ENCODE measurements around the gene ELK3.

ELK3 gene

DNA sequence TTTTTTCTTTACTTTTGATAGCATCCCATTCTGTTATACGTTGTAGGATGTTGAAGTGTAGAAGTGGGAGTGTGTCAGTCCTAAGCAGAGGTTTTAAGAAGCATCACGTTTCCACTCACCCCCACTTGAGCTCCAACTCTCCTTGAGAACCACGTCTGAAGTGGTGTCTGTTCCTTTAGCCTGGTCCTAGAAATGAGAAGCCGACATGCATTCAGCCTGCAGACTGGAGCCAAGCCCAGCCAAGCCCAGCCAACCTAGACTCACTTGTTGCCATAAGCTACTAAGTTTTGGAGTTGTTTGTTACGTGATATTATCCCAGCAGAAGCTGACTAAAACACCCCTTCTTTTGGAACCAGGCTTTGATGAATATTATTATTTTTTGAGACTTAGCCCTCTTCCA is 4.4 kb upstream of the ELK3 start:
- no peak for DNase-seq

DNA sequence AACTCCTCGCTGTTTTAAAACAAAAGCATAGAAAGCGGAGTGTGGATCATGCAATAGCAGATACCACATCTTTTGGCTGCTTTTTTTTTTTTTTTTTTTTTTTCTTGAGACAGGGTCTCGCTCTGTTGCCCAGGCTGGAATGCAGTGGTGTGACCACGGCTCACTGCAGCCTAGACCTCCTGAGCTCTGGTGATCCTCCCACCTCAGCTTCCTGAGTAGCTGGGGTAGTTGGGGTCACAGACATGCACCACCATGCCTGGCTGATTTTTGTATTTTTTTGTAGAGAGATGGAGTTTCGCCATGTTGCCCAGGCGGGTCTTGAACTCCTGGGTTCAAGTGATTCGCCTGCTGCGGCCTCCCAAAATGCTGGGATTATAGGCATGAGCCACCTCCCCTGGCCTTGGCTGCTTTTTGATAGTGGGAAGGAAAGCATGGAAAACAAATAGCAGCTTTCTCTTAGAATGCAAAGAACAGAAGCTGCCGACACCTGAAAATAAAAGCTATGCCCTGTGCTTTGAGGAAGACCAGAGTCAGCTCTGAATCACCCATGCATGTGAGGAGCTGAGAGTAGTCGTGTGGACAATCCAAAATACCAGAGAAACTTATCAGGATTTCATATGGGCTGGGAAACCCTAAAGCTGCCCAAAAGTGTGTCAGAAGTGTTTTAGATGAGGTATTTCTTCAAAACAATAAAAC is 3.6 kb upstream of the ELK3 start:
- no peak for DNase-seq

DNA sequence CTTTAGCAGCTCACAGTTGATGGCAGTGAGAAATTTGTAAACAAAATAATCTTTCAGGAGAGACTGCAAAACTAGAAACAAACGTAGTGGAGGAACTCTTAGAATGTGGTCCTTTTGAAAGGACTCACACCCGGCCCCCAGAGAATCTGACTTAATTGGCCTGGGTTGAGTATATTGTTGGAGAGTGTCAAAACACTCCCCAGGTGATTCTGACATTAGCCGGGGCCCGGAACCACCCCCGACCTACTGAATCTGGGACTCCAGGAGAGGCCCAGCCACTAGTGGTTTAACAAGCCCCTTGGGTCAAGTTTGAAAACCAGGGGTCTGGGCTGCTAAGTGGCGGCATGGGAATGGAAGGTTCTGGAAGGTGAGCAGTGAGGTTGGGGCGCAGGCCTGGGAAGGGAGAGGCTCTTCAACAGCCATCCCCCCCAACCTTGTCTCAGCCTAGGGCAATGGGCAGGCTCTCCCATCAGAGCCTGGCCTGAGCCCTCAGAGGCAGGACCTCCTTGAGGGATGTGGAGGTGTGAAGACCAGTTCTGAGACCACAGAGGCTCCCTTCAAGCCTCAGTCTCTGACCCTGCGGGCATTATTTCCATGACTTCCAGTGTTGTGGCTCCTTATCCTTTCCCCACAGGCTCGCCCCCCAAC is 1.1 kb upstream of the ELK3 start:
- no peak for DNase-seq

DNA sequence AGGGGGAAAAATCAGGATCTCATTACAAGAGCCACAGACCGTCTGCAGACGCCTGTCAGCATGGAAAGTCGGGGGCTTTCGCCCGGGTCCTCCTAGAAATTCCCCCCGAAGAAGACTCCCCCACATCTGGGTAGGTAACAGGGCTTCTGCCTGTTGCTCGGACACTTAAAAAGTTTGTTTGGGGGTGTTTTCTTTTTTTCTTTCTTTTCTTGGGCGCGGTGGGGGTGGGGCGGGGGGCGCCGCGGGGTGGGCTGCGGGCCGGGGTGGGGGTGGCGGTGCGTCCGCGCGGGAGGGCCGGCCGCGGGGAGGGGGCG is 358 bp downstream of the ELK3 start:
- no peak for DNase-seq

DNA sequence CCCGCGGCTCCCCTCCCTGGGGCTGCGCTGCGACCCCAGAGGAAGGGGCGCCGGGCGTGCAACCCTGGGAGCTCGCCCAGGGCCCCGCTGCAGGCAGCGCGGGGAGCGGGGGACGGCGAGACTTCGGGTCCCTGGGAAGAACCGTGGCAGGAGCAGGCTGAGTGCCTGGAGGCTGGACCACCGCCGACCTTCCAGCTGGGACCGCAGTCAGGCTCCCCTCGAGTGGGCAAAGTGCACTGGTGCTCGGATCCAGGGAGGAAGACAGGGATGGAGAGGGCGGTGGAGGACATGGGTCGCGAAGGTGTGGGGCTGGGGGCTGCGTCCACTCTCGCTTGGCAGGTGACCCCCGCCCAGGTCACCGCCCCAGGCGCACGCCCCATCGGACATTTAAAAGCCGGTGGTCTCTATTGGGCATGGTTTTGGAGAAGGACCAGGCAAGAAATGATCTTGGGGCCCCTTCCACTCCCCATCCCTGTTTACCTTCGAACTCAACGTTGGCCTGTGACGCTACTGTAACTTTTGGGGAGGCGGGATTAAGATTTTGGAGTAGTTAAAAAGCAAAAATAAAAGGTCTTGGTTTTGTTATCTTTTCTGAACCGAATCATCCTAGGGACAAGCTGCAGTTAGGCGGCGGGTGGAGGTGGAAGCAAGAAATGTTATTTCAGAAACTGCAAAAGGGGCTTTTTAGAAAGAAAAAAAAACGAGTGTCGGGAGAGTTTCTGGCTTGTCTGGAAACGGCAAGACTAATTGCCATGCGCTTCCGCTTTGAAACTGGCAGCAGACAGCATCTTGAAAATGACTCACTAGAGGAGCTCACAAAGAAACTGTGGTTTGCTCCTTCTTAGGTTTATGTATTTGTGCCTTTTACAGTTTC is 1.0 kb downstream of the ELK3 start:
- peak; percentile 49 to 58 for DNase-seq

DNA sequence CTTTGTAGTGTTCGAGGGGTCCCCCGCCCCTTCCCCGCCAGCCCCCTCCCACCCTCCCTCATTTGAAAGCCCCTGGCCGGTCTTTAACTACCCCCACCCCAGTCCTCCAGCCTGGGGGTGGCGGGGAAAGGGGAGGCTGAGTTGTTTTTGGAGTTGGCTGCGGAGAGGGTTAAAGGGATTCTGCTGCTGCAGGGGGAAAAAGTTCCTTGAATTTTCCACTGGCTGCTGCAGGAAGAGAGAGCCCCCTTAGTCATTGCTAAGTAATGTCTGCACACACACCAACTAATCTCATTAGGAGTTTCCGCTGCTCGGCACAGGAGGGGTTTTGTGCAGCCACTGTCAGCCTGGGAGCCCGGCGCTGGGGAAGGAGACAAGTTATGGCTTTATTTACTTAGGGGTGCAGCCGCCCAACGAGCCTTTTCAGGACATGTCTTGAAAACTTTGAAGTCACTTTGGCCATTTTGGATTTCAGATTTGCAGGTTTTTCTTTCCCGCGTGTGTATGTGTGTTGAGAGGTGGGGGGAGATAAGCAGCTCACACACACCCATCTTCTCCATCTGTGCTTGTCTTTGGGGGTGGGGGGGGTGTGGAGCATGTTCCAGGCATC is 1.8 kb downstream of the ELK3 start:
- peak; percentile 75 for DNase-seq

DNA sequence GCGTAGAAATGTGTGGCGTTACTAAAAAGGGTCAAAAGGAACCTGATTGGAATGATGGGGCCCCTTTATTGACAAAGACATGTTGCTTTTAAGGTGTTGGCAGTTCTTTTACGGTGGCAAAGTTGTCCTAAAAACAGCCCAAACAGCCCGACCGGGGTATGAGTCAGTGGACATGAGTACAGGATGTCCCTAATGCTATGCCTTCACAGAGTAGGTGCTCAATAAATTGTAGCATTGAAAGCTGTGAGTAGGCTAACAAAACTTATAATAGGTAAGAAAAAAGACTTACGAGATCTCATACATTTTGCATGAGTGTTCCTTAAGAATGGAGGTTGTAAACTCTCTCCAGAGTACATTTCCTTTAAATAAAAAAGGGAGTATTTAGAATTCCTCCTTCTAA is 2.6 kb downstream of the ELK3 start:
- DNase-seq = peak in 1 of 2 experiments; percentile 39

DNA sequence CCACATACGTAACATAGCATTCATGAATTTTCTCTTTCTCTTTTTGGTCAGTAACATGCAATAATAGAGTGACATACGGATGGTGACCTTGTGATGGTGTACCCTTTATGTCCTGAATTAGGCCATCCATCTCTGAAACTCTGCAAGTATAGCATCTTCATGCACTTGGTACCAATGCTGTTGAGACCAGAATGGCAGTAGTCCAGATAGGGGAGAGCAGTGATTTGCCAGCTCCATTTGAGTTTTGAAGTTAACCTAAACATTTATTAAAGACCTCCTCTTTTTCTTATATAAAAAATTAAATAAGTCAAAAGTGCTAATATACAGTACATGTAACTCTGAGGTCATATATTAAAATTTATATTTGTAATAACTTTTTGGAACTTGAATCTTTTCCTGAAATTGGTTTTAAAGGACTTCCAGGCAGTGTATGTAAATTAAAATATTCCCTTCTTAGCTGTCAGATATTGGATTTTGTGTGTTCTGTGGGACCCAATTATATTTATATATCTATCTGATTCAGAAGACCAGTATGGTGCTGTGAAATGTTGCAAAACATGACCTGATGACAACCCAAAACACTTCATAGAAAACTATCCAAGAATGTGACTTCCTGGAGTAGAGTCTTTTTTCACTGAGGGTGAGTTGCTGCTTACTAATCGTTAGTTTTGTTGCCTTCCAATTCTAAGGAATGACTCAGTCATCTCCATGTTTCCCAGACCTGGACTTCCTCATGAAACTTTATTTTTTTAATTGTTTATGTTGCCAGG is 3.5 kb downstream of the ELK3 start:
- no peak for DNase-seq

DNA sequence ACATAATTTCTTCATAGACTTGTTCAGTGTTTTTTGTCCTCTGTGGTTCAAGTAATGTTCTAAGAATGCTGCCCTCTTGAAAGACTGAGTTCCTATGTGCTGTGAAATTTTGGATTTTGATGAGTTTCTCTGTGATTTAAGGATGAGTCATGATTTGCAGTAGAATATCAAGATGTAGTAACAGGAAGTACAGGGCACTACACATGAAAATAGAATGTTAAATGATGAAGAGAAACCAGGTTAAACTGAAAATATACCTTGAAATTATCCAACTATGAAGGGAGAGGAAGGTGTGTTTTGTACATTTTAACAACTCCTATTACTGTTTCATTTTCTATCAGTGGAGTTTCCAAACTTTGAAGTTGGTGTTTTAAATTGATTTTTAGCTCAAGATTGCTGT is 4.8 kb downstream of the ELK3 start:
- no peak for DNase-seq

DNA sequence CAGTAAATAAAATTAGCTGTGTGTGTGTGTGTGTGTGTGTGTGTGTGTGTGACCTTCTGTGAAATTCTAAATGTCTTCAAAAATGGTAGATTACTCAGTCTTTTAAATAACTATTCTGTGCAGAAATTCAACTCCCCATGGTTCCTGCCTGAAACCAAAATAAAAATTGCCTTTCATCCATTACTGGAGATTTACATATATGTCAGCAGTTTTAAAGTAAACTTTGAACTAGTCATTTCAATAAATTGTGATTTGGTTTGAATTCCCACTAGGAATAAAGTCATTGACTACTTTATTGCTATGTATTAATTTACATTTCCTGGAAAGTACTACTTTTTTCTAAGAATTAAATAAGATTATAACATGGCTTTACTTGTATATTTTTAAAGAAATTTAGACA is 5.3 kb downstream of the ELK3 start:
- DNase-seq = no peak

DNA sequence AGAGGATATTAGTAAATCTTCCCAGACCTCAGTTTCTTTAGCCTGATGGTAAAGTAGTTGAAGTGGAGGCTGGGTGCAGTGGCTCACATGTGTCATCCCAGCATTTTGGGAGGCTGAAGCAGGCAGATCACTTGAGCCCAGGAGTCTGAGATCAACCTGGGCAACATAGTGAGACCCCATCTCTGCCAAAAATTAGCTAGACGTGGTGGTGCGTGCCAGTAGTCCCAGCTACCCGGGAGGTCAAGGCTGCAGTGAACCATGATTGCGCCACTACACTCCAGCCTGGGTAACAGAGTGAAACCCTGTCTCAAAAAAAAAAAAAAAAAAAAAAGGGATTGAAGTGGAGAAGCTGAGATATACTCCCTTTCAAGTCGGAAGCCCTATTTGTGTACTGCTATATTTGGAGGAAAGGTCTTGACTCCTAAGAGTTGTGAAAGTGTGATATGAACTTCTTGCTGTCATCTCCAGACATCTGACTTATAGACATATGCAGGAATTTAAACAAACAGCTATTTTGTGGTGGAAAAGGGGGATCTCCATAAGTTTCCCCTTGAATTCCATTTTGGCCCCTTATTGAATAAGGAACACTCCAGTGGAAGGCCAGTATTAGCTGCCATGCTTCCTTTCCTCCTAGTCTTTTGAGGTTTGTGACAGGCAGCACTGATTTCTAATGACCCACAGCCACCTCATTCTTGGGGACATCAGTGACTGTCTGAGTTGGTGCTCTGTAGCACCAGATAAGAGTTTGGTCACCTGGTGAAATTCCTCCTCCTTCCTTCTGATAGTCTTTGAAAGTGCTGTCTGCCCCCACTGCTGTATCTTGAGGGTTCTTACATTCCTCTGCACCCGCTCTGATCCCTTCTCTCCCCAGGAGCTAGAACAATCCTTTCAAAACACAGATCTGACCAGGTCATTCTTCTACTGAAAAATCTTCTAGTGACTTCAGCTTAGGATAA is 7.4 kb downstream of the ELK3 start:
- DNase-seq = peak in 1 of 2 experiments; percentile 8

DNA sequence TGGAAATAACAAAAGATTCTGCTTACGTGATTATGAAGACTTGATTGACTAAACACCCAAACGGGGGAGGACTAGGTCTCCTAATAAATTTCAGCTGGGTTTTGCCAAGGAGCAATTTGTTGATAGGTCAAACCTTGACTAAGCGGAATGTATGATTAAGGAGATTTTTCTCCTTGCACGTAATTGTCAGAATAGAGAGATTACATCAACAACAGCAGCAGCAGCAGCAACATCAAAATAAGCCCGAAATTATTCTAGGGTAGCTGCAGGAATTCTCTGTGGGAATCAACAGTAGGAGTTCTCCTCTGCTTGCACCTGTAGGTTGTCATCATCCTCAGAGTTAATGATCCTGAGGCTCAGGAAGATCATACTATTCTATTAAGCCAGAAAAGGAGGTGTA is 10.2 kb downstream of the ELK3 start:
- DNase-seq = no peak

DNA sequence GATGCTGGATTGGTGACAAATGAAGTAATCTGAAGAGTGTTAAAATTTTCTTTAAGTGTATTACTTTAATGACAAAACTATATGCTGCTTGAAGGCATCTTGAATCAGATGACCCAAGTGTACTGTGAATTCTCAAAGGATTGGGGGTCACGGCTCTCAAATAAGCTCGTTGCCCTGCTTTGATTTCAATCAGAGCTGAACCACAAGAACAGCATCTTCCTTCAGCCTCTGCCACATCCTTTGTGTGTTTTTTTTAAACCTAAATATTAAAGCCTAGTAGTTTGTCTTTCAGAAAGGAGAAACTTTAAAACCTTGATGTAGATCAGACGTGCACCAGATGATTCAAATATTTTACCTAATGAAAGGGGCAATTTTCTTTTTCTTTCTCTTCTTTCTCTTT is 11.7 kb downstream of the ELK3 start:
- no peak for DNase-seq

DNA sequence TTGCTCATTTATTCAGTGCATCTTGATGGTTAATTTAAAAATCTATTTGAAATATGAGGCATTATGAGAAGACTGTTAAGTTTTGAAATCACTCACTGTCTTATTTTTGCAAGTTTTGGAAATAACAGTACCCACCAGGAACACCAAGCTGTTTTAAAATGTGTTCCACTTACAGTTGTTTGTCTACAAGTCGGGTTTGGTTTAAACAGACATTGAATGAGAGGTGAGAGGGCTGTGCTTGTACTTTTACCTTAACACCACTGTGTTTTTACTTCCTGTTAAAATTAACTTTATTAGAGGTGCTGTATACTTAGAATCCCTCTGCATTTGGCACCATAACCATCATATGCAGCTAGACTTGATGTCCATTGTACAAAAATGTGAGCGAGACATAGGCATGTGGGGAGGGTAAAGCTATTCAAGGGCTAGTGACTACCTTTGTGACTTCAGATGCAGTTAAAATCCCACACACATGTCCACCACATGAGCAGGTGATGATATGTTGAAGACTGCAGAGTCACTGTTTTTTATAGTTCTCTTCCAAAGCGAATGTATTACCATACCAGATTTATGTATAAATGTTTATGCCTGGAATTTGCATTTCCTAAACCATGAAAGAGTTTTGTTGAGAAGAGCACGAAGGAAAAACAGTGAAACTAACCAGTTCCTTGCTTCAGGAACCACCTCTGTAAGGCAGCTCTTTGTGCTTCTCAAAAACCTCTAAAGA is 12.9 kb downstream of the ELK3 start:
- no peak for DNase-seq

DNA sequence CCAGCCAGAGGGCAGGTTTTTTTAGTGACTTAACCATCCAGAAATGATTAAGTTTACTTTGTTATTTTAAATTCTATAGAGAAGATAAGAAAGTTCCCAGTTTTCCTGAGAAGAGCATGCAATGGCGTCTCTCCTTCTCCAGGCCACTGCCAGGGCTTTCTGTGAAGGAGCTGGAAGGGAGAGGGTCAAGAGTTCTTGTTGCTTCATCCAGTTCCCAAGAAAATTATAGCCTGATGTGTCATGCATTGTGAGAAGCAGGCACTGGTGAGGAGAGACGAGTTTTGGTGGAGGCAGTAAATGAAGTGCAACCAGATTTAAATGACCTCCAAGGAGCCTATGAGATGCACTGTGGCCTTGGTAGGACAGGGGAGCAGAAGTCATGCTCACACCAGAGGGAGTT is 14.2 kb downstream of the ELK3 start:
- no peak for DNase-seq

DNA sequence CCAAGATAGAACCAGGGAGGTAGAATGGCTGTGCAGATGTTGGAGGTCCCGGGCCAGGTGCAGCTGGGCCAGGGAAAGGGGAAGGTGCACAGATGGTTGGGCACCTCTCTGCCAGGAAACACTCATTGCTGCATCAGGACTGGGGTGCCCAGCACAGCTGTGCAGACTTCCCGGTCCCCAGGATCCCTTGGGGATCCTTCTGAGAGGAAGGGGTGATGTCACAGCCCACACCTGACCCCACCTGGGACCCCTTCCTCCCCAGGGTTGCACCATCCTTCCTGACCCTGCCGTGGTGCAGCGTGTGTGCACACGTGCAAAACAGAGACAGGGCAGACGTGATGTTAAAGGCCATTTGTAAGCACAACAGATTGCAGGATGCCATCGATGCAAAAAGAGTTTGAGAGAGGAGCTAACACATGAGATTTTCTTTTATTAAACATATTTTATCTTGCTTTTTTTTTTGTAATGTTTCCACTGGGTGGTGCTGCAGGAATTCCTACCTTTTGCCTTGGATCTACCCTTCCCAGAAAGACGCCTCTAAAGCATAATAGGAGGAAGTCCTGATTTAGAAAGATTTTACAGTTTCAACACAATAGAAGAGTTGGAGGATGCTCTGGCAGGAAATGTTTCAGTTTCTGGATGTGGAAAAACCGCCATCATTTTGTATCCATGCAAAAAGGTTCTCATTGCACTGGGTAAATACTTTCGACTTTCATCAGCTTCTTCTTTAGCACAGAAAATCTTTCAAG is 14.8 kb downstream of the ELK3 start:
- no peak for DNase-seq

DNA sequence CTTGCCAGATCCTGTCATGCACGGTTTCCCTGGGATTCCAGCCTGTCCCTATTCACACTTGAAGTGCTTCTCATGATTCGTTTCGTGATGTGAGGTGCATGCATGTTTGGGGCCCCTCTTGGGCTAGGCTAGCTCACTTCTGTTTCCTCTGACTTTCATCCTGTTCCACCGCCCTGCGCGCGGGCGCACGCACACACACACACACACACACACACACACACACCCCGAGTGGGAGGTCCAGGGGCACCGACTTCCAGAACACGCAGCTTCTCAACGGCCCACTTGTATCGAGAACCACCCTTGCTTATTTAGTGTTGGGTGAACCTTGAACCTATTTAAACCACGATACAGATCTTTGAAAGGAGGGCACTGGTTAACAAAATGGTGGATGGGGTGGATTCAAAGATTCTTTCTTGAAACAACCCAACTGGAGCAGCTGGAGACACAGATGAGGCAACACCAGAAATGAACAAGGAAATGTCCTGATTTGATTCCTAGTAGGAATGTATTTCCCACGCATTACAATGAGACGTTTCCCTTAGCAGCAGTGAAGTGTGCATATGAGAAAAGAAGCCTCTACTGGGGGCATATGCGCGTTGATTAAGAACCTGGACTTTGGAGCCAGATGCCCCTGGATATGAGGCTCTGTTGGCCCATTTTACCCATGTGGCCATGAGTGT is 16.3 kb downstream of the ELK3 start:
- peak; percentile 69 to 73 for DNase-seq

DNA sequence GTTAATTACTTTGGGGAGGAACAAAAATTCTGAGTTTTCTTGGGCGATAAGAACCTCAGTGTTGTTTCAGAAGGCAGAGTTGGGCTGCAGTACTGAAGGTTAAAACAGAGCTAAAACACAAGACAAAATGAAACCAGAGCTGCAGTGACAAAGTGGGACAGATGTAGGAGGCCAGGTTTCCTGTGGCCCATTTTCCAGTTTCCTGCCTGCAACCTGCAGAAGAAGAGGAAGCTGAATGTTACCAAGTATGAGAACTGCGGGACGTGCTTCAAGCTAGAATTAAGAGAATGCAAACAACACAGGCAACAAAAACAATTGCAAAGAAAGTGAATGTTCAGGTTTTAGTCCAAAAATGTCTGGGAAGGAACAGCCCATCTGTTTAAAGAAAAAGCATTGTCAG is 17.8 kb downstream of the ELK3 start:
- DNase-seq = peak in 1 of 2 experiments; percentile 43

Measured in activated T-cell treated with anti-CD3 and anti-CD28 coated beads, Interleukin-2, amount 50 U/mL, for 48 hours (primary cell).